Mesothelial cell of epicardium (in vitro differentiated cells): Measurements from ENCODE around the gene ZNF14. TPM values are rescaled to one million over a fixed set of nuclear protein-coding genes. Genes with fewer than 3 reads are reported as not detected.
"Not testable (repeated sequence)": the region's sequence is repeated elsewhere in the genome, so short reads cannot be mapped to it uniquely, and the experiment has no call there.

Experiments used
- DNase-seq, 2 experiments: peaks; one replicate each; pipeline ENCODE4 v3.0.0; 2021; ENCODE audit warnings: low spot score in 2 of 2; ENCODE audit not compliant: unreplicated experiment in 2 of 2
- H3K27ac Mint-ChIP-seq: 2 replicates; pipeline ENCODE4 v1.8.0; 2021; ENCODE audit warnings: mixed read lengths
- H3K27me3 Mint-ChIP-seq: 2 replicates; pipeline ENCODE4 v1.8.0; 2021; ENCODE audit warnings: low read depth, mixed read lengths
- H3K36me3 Mint-ChIP-seq: 2 replicates; pipeline ENCODE4 v1.8.0; 2021; ENCODE audit warnings: mixed read lengths
- H3K4me1 Mint-ChIP-seq: 2 replicates; pipeline ENCODE4 v1.8.0; 2021; ENCODE audit warnings: mixed read lengths
- H3K4me3 Mint-ChIP-seq: 2 replicates; pipeline ENCODE4 v1.8.0; 2021; ENCODE audit warnings: mild to moderate bottlenecking, moderate library complexity, mixed read lengths
- H3K9me3 Mint-ChIP-seq: 2 replicates; pipeline ENCODE4 v1.8.0; 2021; ENCODE audit warnings: mixed read lengths
- CTCF ChIP-seq: fragments of 200-600 bp; sonication (generic); IDR thresholded peaks from one replicate; pipeline ENCODE4 v1.5.0; 2021; ENCODE audit warnings: antibody characterized with exemption; ENCODE audit not compliant: unreplicated experiment
- total RNA-seq: library from RNA; stranded (reverse); gene quantifications from 3 replicates; pipeline ENCODE4 v1.2.1, GENCODE V29; 2021

Gene ZNF14
- total RNA-seq, 1 donor from 2014 or later: 11.7 TPM

- H3K27me3 Mint-ChIP-seq: no peaks in the 10 kb centered on the region
- TF ChIP-seq CTCF: no peak
- no peak for DNase-seq
- H3K9me3 Mint-ChIP-seq: peaks cover 10% of the 10 kb centered on the region
- peak overlapping the region; percentile 99 for H3K4me3 Mint-ChIP-seq
- H3K27ac Mint-ChIP-seq: peak overlapping the region; percentile 100
- peaks cover 26% of the 10 kb centered on the region for H3K36me3 Mint-ChIP-seq
- peaks cover 22% of the 10 kb centered on the region for H3K4me1 Mint-ChIP-seq
Observed at GRCh38 chr19:19775891-19776205, 42.9 kb upstream of the ZNF14 start.

- no peak for DNase-seq
- Mint-ChIP-seq H3K36me3 (peaks cover 18% of the 10 kb centered on the region), H3K27me3 (no peaks in the 10 kb centered on the region), H3K9me3 (peaks cover 8% of the 10 kb centered on the region), H3K4me1 (peaks cover 22% of the 10 kb centered on the region), H3K27ac (no peak overlapping the region), H3K4me3 (peak overlapping the region; percentile 99)
- no peak for TF ChIP-seq CTCF
Observed at GRCh38 chr19:19774354-19775033, 41.6 kb upstream of the ZNF14 start.

- not testable (repeated sequence) for H3K27me3 Mint-ChIP-seq, DNase-seq, H3K4me3 Mint-ChIP-seq, H3K4me1 Mint-ChIP-seq, H3K27ac Mint-ChIP-seq, H3K36me3 Mint-ChIP-seq
- H3K9me3 Mint-ChIP-seq: peaks cover 12% of the 10 kb centered on the region
Observed at GRCh38 chr19:19771963-19772362, 39.1 kb upstream of the ZNF14 start.

GRCh38 chr19:19769971-19770370 lies 37.1 kb upstream of the ZNF14 start:
- H3K27ac Mint-ChIP-seq, H3K4me3 Mint-ChIP-seq, H3K27me3 Mint-ChIP-seq, DNase-seq, H3K36me3 Mint-ChIP-seq, H3K4me1 Mint-ChIP-seq: not testable (repeated sequence)
- peaks cover 12% of the 10 kb centered on the region for H3K9me3 Mint-ChIP-seq

- no peak for DNase-seq
- Mint-ChIP-seq H3K27ac (no peak overlapping the region), H3K36me3 (peaks cover 6% of the 10 kb centered on the region), H3K4me1 (no peaks in the 10 kb centered on the region), H3K27me3 (no peaks in the 10 kb centered on the region), H3K9me3 (no peaks in the 10 kb centered on the region), H3K4me3 (no peak overlapping the region)
- no peak for TF ChIP-seq CTCF
Observed at GRCh38 chr19:19758164-19758563, 25.3 kb upstream of the ZNF14 start.

GRCh38 chr19:19752760-19753403 lies 20.0 kb upstream of the ZNF14 start:
- H3K4me3 Mint-ChIP-seq: no peak overlapping the region
- H3K36me3 Mint-ChIP-seq: no peaks in the 10 kb centered on the region

More at GRCh38 chr19:19752760-19753403, 20.0 kb upstream of the ZNF14 start:
- no peak for DNase-seq
- peaks cover 4% of the 10 kb centered on the region for H3K9me3 Mint-ChIP-seq
- no peak for TF ChIP-seq CTCF
- H3K4me1 Mint-ChIP-seq: no peaks in the 10 kb centered on the region
- no peak overlapping the region for H3K27ac Mint-ChIP-seq
- H3K27me3 Mint-ChIP-seq: no peaks in the 10 kb centered on the region
